Testis (tissue), 3 donors: ENCODE data around the gene ESRRA. TPM values are rescaled to one million over a fixed set of nuclear protein-coding genes. Genes with fewer than 3 reads are reported as not detected.

ENCODE experiments used
- DNase-seq: peaks from one replicate; pipeline ENCODE4 v3.0.0-alpha.2; 2019
- H3K27ac ChIP-seq, 2 donors: fragments of 200-600 bp; sonication (generic); one replicate each; pipeline ENCODE4 v1.5.1; 2019
- H3K27me3 ChIP-seq: fragments of 200-600 bp; sonication (generic); one replicate; pipeline ENCODE4 v1.5.1; 2019
- H3K36me3 ChIP-seq: fragments of 200-600 bp; sonication (generic); one replicate; pipeline ENCODE4 v1.5.1; 2017; ENCODE audit warnings: low read depth; ENCODE audit errors: missing control alignments
- H3K4me1 ChIP-seq: fragments of 200-600 bp; sonication (generic); one replicate; pipeline ENCODE4 v1.5.1; 2019
- H3K4me3 ChIP-seq, 2 donors: fragments of 200-600 bp; sonication (generic); one replicate each; pipeline ENCODE4 v1.5.1; 2017 to 2019
- H3K9me3 ChIP-seq: fragments of 200-600 bp; sonication (generic); one replicate; pipeline ENCODE4 v1.5.1; 2017
- POLR2A ChIP-seq: fragments of 450-650 bp; IDR thresholded peaks from one replicate; pipeline ENCODE4 v1.6.1; 2017; ENCODE audit warnings: antibody characterized with exemption, mild to moderate bottlenecking, moderate library complexity
- WGBS, 2 donors: methylation state at CpG; one replicate each; pipeline ENCODE4 v1.1.5; 2018; 5-methylcytosine and 5-hydroxymethylcytosine counted together
- intact Hi-C: fragments of 100-400 bp; cut with DNase I; formaldehyde crosslinking; loops from one replicate; pipeline ENCODE4 v1.15.1; 2023; ENCODE audit warnings: low total_unique reads
- polyA plus RNA-seq: library from polyadenylated mRNA; stranded (reverse); fragments of 350-450 nt; fragmentation: Illumina TruSeq; extraction: RNeasy Lipid Tissue Mini Kit (QIAGEN cat#74804); gene quantifications from one replicate; pipeline ENCODE4 v1.2.3, GENCODE V29; 2014; ENCODE audit warnings: low read depth, low replicate concordance; ENCODE audit not compliant: insufficient read depth
- total RNA-seq, 2 donors: library from RNA; depleted of rRNA; stranded (reverse); fragments of >200 nt; gene quantifications; one replicate each; pipeline ENCODE4 v1.2.3, GENCODE V29; 2016
- TF ChIP-seq, protein P1 (sequence below), 3 experiments: fragments of 450-650 bp in 2 of 3; fragments of 200-600 bp in 1 of 3; sonication (generic) in 1 of 3; IDR thresholded peaks; one replicate each; pipeline ENCODE4 v1.5.1; 2016 to 2019; ENCODE audit warnings: antibody characterized with exemption in 3 of 3, mild to moderate bottlenecking in 2 of 3, moderate library complexity in 1 of 3

The ESRRA gene
- total and polyA plus RNA-seq, 3 donors from 2014 or later: 13.7 to 22.0 (median 19.3) TPM

DNA sequence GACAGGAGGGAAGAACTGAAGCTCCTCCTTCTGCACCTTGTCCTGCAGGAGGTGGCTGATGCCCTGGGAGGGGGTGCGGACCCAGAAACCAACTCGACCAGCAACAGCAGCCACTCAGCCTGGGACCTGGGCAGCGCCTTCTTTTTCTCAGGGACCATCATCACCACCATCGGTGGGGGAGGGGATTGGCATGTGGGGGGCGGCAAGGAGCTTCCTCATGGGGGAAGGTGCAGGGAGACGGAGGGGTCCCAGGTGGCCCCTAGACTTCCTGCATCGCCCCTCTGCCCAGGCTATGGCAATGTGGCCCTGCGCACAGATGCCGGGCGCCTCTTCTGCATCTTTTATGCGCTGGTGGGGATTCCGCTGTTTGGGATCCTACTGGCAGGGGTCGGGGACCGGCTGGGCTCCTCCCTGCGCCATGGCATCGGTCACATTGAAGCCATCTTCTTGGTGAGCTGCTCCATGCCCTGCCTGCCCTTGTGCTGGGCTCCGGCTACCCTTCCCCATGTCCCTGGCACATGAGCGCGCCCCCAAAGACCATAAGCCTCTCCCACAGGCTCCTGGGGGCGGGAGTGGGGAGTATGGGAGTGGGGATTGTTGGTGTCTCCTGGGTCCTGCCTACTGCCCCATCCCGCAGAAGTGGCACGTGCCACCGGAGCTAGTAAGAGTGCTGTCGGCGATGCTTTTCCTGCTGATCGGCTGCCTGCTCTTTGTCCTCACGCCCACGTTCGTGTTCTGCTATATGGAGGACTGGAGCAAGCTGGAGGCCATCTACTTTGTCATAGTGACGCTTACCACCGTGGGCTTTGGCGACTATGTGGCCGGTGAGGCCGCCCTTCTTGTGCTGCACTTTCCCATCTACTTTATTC is 8.3 kb upstream of the ESRRA start:
- Histone ChIP-seq H3K9me3 (no peaks in the 10 kb centered on the region), H3K36me3 (no peaks in the 10 kb centered on the region), H3K4me3 (no peak overlapping the region), H3K4me1 (peaks cover 39% of the 10 kb centered on the region), H3K27me3 (no peaks in the 10 kb centered on the region), H3K27ac (no peak overlapping the region)
- no peak for TF ChIP-seq POLR2A
- TF ChIP-seq, protein P1, sequence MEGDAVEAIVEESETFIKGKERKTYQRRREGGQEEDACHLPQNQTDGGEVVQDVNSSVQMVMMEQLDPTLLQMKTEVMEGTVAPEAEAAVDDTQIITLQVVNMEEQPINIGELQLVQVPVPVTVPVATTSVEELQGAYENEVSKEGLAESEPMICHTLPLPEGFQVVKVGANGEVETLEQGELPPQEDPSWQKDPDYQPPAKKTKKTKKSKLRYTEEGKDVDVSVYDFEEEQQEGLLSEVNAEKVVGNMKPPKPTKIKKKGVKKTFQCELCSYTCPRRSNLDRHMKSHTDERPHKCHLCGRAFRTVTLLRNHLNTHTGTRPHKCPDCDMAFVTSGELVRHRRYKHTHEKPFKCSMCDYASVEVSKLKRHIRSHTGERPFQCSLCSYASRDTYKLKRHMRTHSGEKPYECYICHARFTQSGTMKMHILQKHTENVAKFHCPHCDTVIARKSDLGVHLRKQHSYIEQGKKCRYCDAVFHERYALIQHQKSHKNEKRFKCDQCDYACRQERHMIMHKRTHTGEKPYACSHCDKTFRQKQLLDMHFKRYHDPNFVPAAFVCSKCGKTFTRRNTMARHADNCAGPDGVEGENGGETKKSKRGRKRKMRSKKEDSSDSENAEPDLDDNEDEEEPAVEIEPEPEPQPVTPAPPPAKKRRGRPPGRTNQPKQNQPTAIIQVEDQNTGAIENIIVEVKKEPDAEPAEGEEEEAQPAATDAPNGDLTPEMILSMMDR (IDR thresholded peaks at IDR 0.05): no peak
- intact Hi-C loops: loop anchor here (10.0 kb wide), 1 partner anchor 92 kb away; the partner anchor contains the start of gene FERMT3
- DNase-seq: no peak
- WGBS, 2 donors: 57 to 59% methylated on average over 25 to 34 of the region's 34 CpGs

DNA sequence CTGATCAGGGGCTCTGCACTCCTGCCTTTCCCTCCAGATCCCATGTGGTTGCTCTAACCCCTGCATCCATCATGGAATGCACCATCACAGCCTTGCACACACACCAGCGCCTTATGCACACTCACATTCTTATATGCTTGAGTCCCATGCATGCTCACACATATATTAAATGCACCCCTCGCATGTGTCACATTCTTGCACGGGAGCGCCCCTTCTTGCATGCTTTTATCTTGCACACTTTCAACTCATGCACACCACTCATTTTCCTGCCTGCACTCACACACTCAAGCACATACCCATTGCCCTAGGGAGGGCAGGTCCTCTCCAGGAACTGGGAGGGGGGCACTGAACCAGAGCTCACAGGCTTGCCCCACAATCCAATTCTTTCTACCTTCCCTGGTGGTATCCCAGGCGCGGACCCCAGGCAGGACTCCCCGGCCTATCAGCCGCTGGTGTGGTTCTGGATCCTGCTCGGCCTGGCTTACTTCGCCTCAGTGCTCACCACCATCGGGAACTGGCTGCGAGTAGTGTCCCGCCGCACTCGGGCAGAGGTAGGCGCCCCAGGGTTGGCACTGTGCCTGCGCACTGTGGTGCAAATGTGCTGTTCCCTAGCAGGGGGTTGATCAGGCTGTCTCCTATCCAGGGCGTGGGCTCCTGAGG is 7.5 kb upstream of the ESRRA start:
- H3K27me3 ChIP-seq: no peaks in the 10 kb centered on the region
- H3K9me3 ChIP-seq: no peaks in the 10 kb centered on the region
- peaks cover 32% of the 10 kb centered on the region for H3K4me1 ChIP-seq
- DNase-seq: no peak
- H3K27ac ChIP-seq: no peak overlapping the region
- H3K36me3 ChIP-seq: no peaks in the 10 kb centered on the region
- WGBS, 2 donors: 75 to 79% methylated on average over 11 to 18 of the region's 18 CpGs
- intact Hi-C loops: loop anchor here (10.0 kb wide), 1 partner anchor 93 kb away; the partner anchor contains the start of gene FERMT3
- no peak overlapping the region for H3K4me3 ChIP-seq
- TF ChIP-seq, protein P1 (IDR thresholded peaks at IDR 0.05): no peak
- no peak for TF ChIP-seq POLR2A

DNA sequence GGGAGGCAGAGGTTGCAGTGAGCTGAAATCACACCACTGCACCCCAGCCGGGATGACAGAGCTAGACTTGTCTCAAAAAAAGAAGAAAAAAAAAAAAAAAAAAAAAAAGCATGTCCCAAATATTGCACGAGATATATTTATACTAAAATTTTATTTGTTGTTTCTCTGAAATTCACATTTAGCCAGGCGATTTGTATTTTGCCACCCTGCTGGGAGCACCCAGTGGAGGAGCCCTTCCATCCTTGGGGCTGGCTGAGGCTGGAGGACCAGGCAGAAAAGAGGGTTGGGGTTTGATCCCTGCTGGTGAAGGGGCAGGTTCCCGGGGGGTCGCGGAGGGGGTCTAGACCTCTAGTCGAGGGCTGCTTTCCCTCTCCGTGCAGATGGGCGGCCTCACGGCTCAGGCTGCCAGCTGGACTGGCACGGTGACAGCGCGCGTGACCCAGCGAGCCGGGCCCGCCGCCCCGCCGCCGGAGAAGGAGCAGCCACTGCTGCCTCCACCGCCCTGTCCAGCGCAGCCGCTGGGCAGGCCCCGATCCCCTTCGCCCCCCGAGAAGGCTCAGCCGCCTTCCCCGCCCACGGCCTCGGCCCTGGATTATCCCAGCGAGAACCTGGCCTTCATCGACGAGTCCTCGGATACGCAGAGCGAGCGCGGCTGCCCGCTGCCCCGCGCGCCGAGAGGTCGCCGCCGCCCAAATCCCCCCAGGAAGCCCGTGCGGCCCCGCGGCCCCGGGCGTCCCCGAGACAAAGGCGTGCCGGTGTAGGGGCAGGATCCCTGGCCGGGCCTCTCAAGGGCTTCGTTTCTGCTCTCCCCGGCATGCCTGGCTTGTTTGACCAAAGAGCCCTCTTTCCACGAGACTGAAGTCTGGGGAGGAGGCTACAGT is 6.1 kb upstream of the ESRRA start:
- Histone ChIP-seq H3K36me3 (no peaks in the 10 kb centered on the region), H3K9me3 (no peaks in the 10 kb centered on the region), H3K27ac (peak overlapping the region; percentile 53 to 81), H3K4me3 (peak overlapping the region; percentile 32), H3K4me1 (peaks cover 32% of the 10 kb centered on the region), H3K27me3 (no peaks in the 10 kb centered on the region)
- no peak for TF ChIP-seq POLR2A
- TF ChIP-seq, protein P1 (IDR thresholded peaks at IDR 0.05): no peak
- peak; percentile 79 for DNase-seq
- intact Hi-C loops: loop anchor here (10.0 kb wide), 1 partner anchor 94 kb away; the partner anchor contains the start of gene FERMT3
- WGBS, 2 donors: 3 to 29% methylated on average over 3 to 46 of the region's 60 CpGs

DNA sequence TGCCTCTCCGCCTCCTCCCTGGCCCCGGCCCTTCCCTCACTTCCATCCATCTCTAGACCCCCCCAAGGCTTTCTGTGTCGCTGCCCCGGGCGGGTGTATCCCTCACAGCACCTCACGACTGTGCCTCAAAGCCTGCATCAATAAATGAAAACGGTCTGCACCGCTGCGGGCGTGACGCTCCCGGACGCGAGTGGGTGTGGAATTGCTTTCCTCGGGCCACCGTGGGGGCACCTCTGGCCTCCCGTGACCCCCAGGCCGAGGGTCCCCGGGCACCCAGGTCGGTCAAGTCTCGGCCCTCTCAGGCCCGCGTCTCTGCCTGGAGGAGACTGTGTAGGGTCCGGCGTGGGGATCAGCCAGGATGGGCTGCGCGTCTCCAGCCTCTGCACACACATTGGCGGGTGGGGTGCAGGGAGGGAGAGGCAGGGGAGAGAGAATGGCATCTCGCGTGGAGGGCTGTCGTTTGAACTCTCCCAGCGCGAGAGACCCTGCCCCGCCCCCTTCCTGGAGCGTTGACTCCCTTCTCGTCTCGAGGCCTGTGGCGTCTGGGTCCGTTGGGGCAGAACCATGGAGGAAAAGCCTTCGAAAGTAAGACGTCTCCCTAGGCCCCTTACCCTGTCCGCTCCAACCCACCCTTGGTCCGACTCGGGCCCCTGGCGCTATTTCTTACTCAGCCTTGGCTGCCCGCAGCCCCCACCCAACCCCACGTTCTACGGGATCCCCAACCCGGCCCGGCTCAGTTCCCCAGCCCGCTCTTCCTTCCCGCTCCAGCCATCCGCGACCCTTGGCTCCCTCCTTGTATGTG is 5.3 kb upstream of the ESRRA start, which contains the start of gene CATSPERZ:
Gene CATSPERZ (plus strand): TSS at position 512 of the 802 bp plus-strand sequence. CDS start 53 bp downstream, at position 565.
- 10 to 16% methylated on average over 43 to 54 of the region's 54 CpGs for WGBS, 2 donors
- Histone ChIP-seq H3K27me3 (no peaks in the 10 kb centered on the region), H3K27ac (peak within 1 kb of the TSS; percentile 53 to 81), H3K4me1 (peaks cover 26% of the 10 kb centered on the region), H3K9me3 (no peaks in the 10 kb centered on the region), H3K4me3 (peak within 1 kb of the TSS; percentile 32), H3K36me3 (no peaks in the 10 kb centered on the region)
- no peak for DNase-seq
- TF ChIP-seq POLR2A: no peak
- TF ChIP-seq, protein P1 (IDR thresholded peaks at IDR 0.05): no peak
- intact Hi-C loops: loop anchor here (10.0 kb wide), 1 partner anchor 95 kb away; the partner anchor contains the start of gene FERMT3
